C4-2B (cell line): Measurements from ENCODE around the gene COL23A1.

ENCODE experiments used
- H3K27ac ChIP-seq: fragments of 450-650 bp; 2 replicates; pipeline ENCODE4 v1.5.1; 2017
- ZFX ChIP-seq: fragments of 450-650 bp; IDR thresholded peaks from 2 replicates; pipeline ENCODE4 v1.6.1; 2017
- TF ChIP-seq, protein P1 (sequence below): fragments of 450-650 bp; conservative IDR thresholded peaks from 2 replicates; pipeline ENCODE4 v1.5.1; 2017; ENCODE audit warnings: mild to moderate bottlenecking

Gene COL23A1

DNA sequence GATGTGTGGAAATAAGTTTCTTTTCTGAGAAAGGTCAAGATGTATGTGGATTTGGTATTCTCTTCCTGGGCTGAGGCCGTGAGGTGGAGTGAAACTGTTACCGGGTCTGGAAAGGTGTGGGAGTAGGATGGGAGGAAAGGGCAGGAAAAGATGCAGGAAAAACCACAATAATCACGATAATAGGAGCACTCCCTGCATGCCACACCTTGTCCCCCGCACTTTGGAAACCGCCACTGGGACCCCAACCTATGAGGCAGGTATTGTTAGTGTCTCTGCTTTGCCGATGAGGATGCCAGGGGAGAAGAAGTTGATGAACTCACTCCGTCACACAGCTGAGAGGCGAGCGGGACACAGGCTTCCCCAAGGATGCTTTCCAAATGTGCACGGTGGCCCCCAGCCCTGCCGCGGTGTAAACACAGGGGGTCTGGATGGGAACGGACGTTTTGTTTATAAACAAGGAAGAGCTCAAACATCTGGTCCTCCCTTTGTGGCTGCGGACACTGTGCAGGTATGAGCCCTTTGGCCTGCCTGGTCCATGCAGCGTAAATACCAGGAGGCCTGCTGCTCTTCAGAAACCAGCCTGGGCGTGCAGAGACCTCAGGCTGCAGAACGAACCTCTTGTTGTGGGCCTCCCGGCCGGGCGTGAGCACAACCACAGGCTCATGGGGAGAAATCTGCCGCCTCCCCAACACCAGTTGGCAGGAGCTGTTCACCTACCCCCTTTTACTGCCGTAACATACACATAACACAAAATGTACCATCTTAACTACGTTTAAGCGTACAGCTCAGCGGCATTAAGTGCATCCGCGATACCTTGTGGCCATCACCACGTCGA, 126.7 kb downstream of the COL23A1 start:
- TF ChIP-seq ZFX: no peak
- TF ChIP-seq, protein P1, sequence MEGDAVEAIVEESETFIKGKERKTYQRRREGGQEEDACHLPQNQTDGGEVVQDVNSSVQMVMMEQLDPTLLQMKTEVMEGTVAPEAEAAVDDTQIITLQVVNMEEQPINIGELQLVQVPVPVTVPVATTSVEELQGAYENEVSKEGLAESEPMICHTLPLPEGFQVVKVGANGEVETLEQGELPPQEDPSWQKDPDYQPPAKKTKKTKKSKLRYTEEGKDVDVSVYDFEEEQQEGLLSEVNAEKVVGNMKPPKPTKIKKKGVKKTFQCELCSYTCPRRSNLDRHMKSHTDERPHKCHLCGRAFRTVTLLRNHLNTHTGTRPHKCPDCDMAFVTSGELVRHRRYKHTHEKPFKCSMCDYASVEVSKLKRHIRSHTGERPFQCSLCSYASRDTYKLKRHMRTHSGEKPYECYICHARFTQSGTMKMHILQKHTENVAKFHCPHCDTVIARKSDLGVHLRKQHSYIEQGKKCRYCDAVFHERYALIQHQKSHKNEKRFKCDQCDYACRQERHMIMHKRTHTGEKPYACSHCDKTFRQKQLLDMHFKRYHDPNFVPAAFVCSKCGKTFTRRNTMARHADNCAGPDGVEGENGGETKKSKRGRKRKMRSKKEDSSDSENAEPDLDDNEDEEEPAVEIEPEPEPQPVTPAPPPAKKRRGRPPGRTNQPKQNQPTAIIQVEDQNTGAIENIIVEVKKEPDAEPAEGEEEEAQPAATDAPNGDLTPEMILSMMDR: no peak

DNA sequence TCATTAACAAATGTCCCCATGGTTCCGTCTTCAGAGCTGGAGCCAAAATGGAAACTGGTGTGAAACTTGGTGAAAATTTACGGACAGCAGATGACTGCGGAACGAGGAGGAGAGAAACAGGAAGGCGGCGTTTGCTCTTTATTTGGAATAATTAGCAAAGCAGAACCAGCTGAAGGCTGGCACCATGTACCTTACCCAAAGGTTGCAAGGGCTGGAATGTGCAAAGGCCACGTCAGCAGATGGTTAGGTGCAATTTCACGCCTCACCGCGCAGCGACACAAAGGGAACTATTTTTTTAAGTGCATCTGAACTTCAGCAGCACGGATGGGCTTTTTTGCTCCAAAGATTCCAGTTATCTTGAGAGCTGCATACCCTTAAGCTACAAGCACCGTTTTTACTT, 127.4 kb downstream of the COL23A1 start:
- TF ChIP-seq, protein P1: no peak
- no peak for TF ChIP-seq ZFX
- H3K27ac ChIP-seq: no peak overlapping the region

More for the DNA sequence above, 126.7 kb downstream of the COL23A1 start:
- H3K27ac ChIP-seq: no peak overlapping the region

DNA sequence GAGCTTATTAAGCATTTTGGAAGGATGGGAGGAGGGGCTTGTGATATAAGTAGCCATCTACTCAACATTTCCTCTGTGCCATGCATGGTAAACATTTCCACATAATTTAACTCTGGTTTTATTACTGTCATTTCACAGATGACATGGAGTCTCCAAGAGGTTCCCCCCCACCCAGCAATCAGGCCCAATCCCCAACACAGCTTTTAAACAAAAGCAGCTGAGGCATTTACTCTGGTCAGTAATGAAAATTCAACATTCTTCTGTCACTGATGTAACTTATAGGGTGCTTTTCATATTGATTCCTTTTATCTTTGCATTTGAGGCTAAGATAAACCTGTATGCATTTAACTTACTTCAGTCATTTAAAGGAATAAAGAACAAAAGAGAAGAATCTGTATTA, 128.1 kb downstream of the COL23A1 start:
- no peak overlapping the region for H3K27ac ChIP-seq
- TF ChIP-seq, protein P1: no peak
- no peak for TF ChIP-seq ZFX

DNA sequence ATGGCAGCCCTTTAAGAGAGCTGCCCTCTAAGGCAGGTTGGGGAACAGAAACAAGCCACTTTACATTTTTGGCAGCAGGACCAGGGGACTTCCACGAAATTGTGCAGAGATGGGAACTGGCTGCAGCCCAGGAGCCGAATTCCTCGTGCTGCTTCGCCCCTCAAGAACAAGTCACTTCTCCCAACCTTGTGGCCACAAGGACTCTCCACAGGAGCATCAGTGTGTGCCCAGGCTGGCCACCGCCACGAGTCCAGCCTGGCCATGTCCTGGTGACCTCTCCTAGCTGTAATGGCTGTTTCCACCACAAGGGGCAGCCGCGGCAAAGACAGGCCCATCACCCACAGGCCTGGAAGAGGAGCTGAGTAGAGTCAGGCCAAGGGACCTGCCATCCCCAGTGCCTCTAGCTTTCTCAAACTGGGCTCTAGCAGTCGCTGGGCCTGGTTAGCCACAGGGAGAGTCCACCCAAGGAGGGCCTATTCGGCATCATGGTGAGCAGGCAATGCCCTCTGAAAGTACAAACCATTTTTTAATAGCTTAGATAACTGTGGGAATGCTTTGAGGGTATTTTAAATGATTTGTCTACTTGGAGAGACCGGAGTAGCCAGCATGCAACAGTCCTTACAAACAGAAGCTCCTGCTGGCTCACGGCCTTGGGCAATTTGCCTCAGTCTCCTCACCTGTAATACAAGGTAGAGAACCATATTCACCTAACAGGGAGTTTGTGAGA, 129.0 kb downstream of the COL23A1 start:
- H3K27ac ChIP-seq: no peak overlapping the region
- TF ChIP-seq, protein P1: peak; percentile 97
- TF ChIP-seq ZFX: no peak

DNA sequence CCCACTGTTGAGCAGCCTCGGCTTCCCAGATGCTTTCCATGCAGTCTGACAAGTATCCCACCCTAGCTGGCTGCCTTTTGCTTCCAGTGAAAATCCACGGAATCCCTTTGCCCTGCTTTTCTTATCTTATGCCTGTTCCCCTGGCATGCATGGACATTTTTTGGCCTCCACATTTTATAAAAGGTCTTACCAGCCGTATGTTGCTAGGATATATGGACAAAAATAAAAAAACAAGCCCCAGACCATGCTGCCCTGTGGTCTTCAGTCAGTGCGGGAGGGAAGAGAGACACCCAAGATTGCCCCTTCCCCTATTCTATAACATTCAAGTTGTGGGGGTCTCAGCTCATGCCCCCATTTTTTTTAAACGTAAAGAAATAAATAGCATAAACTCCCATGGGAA, 129.6 kb downstream of the COL23A1 start:
- TF ChIP-seq, protein P1: 0 out of 2 replicates have a peak, but pooled peaks have one; percentile 35
- TF ChIP-seq ZFX: no peak
- no peak overlapping the region for H3K27ac ChIP-seq

DNA sequence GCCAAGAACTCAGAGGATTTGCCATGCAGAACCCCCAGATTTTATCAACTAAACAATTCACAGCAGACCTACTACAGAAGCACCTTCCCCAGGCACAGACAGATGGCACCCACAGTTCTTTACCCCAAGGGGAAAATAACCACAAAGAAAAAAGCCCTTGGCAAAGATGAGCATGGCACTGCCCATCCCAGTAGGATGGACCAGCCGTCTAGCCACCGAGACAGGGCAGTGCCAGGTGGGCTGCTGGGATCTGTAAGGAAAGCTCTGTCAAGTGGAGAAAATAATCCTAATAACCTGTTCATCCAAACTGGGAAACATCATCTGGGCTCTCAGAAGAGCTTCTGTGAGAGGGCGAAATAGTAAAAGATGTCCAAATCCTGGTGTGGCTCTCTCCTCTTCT, 130.0 kb downstream of the COL23A1 start:
- TF ChIP-seq, protein P1: no peak
- TF ChIP-seq ZFX: no peak
- H3K27ac ChIP-seq: no peak overlapping the region

DNA sequence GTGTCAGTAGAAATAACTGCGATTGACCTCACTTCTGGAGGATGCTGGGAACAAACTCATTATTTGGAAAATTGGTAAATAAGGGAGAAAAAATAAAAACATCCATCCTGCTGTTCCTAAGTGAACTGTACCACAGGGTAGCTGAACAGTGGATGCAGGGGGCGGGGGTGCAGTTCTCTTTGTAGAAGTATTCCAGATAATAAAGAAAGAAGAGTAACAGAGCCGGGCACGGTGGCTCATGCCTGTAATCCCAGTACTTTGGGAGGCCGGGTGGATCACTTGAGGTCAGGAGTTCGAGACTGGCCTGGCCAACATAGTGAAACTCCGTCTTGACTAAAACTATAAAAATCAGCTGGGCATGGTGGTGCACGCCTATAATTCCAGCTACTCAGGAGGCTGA, 132.1 kb downstream of the COL23A1 start:
- H3K27ac ChIP-seq: no peak overlapping the region
- TF ChIP-seq ZFX: no peak
- TF ChIP-seq, protein P1: no peak
